Activated CD8-positive, alpha-beta memory T cell treated with anti-CD3 and anti-CD28 coated beads for 48 hours (primary cell): ENCODE measurements around the gene MASP1.
A peak's percentile ranks its signal among the peaks of the same experiment; 100 is the strongest.

Experiments used
- DNase-seq, 3 experiments: peaks; one replicate each; pipeline ENCODE4 v3.0.0-alpha.2; 2020; ENCODE audit warnings: low read depth in 2 of 3, low spot score in 2 of 3

Gene MASP1

GRCh38 chr3:187291512-187292132 lies at the start of gene MASP1:
TSS of gene MASP1 (minus strand) at chr3:187291737. CDS start at chr3:187291632, 105 bp downstream.
- no peak for DNase-seq

DNA sequence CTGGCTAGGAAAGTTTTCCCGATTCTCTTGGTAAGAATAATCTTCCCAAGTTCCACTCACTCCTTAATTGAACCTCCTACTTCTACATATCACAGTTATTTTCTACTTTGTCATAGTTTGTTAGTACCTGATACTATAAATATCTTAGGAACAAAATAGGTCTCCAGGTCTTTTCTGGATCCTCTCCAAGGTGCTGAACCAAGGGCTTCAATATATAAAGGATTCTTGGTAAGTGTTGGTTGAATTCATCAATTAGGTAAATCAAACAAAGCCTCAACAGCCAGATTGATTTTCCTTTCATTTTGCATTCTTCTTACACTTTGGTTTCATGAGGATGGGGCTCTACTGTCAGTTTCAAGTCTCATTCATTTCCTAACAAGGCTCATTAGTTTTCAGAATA lies 49.0 kb upstream of the MASP1 start:
- DNase-seq = no peak

- no peak for DNase-seq
These were observed 44.8 kb upstream of the MASP1 start for GRCh38 chr3:187336322-187336721.

DNA sequence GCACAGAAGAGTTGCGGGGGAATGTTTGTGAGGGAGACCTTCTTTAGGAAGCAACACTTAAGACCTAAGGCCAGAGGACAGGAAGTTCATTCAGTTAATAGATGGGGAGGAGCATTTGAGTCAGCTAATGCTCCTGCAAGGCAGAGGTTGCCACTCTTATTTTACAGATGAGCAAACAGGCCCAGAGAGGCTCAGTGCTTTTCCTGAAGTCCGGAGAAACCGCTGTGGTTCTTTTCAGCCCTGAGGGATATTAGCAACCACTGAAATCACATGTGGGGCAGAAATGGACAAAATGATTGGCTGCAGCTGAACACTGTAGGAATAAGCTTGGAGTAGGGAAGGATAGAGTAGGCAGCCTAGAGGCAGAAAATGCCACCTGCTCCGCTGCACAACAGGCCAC lies 43.4 kb upstream of the MASP1 start:
- no peak for DNase-seq

- DNase-seq = no peak
These were observed 37.2 kb upstream of the MASP1 start for GRCh38 chr3:187328691-187329090.

- DNase-seq = no peak
These were observed 36.3 kb upstream of the MASP1 start for GRCh38 chr3:187327845-187328244.

- DNase-seq = no peak
These were observed 34.1 kb upstream of the MASP1 start for GRCh38 chr3:187325632-187326031.

DNA sequence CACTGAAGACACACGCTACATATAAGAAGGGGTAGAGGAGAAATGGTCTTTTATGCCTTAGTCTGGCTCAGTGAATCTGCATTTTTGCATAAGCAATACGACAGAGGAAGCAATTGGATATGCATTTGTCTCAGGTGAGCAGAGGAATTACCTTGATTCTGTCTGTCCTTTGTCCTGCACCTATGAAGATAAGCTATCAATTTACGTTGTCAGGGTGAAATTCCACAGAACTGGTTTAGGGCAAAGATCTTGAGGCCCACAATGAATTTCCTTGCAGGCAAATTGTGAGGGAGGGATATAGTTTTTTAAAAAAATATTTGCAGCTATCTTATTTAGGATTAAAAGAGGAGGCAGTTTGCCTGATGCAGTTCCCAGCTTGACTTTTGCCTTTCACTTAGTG lies 31.6 kb upstream of the MASP1 start:
- DNase-seq = no peak

DNA sequence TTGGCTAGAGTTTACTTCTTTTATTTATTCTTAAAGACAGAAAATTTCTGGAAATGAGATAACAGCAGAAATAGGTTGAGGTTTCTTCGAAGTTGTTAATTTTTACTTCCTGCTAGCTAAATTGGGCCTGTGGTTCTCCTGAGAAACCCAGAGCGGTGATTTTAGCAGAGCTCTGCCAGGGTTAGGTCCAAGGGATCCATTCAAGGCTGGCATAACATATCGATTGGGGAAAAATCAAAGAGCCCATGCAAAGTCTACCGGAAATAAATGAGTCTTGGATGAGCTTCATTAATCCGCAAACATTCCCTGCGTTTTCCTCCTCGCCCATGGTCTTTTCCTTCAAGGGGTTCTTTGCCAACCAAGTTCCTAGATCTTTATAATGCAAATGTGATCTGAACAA lies 30.8 kb upstream of the MASP1 start:
- no peak for DNase-seq

GRCh38 chr3:187321766-187322165 lies 30.2 kb upstream of the MASP1 start:
- no peak for DNase-seq

DNA sequence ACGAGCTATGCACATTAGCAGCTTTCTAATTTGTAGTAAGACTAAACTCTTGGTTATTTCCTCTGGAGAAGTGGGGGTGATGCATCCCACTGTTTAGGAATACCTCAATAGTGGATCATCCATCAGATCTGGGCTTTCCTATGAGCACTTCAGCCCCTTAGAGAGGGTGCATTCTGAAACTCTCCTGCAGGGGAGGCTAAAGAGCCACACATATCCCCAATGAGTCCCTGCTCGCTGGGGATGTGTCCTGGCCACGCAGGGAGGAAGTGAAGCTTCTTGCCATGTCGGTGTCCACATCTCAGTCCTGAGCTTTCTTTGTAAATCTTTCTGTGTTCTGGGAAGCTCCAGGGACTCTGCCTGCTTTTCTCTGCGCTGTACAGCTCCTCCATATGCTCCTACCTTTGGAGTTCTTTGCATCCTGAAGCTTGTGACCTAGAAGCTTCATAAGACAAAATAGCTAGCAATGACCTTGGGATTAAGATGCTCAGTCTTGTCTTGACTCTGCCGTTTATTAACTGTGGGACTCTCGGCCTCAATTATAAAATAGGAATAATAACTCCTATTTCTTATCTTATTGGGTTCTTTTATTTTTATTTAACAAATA lies 28.3 kb upstream of the MASP1 start:
- DNase-seq = peak; percentile 11 to 34 (median 14)

GRCh38 chr3:187318819-187319616 lies 27.5 kb upstream of the MASP1 start:
- DNase-seq = peak in 1 of 3 experiments; percentile 11

GRCh38 chr3:187315872-187316271 lies 24.3 kb upstream of the MASP1 start:
- no peak for DNase-seq

GRCh38 chr3:187314176-187314575 lies 22.6 kb upstream of the MASP1 start:
- no peak for DNase-seq

- no peak for DNase-seq
These were observed 19.5 kb upstream of the MASP1 start for GRCh38 chr3:187310954-187311470.

- DNase-seq = no peak
These were observed 18.7 kb upstream of the MASP1 start for GRCh38 chr3:187310226-187310625.

- no peak for DNase-seq
These were observed 14.3 kb upstream of the MASP1 start for GRCh38 chr3:187305881-187306280.

- no peak for DNase-seq
These were observed 8.1 kb upstream of the MASP1 start for GRCh38 chr3:187299611-187300010.

DNA sequence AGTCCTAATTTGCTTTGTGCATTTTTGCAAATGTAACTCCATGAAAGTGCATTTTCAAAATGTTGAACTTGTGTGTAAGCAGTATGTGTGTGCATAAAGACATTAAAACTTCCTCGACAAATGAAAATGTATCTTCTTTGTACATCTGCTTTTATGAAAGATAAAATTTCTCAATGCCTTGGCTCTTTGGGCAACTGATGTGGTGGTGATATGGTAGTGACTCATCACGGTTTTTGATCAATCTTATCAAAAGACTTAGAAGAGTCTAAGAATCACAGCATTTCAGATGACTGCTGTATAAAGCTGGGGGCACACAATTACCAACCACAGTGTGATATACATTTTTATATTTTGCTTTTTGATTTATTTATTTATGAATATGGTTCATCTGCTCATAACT lies 5.4 kb upstream of the MASP1 start:
- no peak for DNase-seq

- DNase-seq = no peak
These were observed 4.5 kb upstream of the MASP1 start for GRCh38 chr3:187296058-187296457.

DNA sequence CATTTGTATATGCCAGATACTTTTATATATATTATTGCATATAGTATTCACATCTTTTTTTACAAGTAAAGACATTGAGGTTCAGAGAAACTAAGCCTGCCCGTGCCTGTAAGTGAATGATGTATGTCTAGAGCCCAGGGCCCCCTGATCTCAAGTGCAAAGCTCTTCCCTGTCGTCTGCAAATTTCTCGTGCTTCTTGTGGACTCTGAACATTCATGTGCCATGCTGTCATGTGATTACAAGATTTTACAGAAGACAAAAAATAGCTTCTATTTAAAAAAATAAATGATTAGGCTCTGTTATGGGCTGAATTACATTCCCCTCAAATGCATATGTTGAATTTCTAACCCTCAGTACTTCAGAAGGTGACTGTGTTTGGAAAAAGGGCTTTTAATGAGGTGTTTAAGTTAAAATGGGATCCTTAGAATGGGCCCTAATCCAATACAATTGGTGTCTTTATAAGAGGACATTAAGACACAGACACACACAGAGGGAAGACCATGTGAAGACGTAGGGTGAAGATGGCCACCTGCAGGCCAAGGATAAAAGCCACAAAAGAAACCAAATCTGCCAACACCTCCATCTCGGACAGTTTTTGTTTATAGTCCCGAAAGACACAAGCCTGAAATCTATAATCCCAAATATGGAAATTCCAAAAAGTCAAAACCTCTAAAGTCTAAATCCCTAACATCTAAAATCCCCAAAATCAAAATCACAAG lies 3.9 kb upstream of the MASP1 start:
- DNase-seq = no peak
